ENCODE data around the gene MYRF.

The MYRF gene

GRCh38 chr11:61816736-61817455, 64.5 kb downstream of the MYRF start, which contains the start of gene FADS1:
Gene FADS1, minus strand, starts transcription at chr11:61817003. Its CDS starts 74 bp downstream, at chr11:61816929.
- TF ChIP-seq REST (IDR thresholded peaks at IDR 0.05; ENCODE audit: low read depth): no peak
- TF ChIP-seq RAD21 (IDR thresholded peaks at IDR 0.05; ENCODE audit: low read depth): peak; percentile 21; the same call in 1 of the 2 replicates
- TF ChIP-seq NFIC (IDR thresholded peaks at IDR 0.05): peak; percentile 69
- peak; percentile 91 for TF ChIP-seq CEBPB (IDR thresholded peaks at IDR 0.05)
- TF ChIP-seq EP300 (IDR thresholded peaks at IDR 0.05; ENCODE audit: borderline replicate concordance): no peak; the same call in 1 of the 2 replicates
- peak; percentile 20; the same call in 1 of the 2 replicates for TF ChIP-seq USF1 (IDR thresholded peaks at IDR 0.05)
- TF ChIP-seq TCF12 (IDR thresholded peaks at IDR 0.05; ENCODE audit: low read depth): peak; percentile 61; the same call in 1 of the 2 replicates
- TF ChIP-seq TAF1 (IDR thresholded peaks at IDR 0.05; ENCODE audit: low read depth): peak; percentile 32; the same call in 1 of the 2 replicates
- TF ChIP-seq, protein P1, sequence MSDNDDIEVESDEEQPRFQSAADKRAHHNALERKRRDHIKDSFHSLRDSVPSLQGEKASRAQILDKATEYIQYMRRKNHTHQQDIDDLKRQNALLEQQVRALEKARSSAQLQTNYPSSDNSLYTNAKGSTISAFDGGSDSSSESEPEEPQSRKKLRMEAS (IDR thresholded peaks at IDR 0.05): peak; percentile 93
- TF ChIP-seq CREB1 (IDR thresholded peaks at IDR 0.05; ENCODE audit: low read depth): peak; percentile 55
- TF ChIP-seq YY1 (IDR thresholded peaks at IDR 0.05; ENCODE audit: low read depth): no peak

GRCh38 chr11:61817471-61818202, 65.2 kb downstream of the MYRF start:
- no peak for TF ChIP-seq TCF12 (IDR thresholded peaks at IDR 0.05; ENCODE audit: low read depth)
- no peak for TF ChIP-seq YY1 (IDR thresholded peaks at IDR 0.05; ENCODE audit: low read depth)
- no peak for TF ChIP-seq CREB1 (IDR thresholded peaks at IDR 0.05; ENCODE audit: low read depth)
- TF ChIP-seq TAF1 (IDR thresholded peaks at IDR 0.05; ENCODE audit: low read depth): no peak
- no peak for TF ChIP-seq NFIC (IDR thresholded peaks at IDR 0.05)
- no peak for TF ChIP-seq CEBPB (IDR thresholded peaks at IDR 0.05)
- TF ChIP-seq, protein P1 (IDR thresholded peaks at IDR 0.05): no peak
- no peak for TF ChIP-seq TEAD4 (IDR thresholded peaks at IDR 0.05)
- TF ChIP-seq EGR1 (IDR thresholded peaks at IDR 0.05): no peak
- TF ChIP-seq ZBTB7A (IDR thresholded peaks at IDR 0.05; ENCODE audit: low read depth): no peak
- no peak for TF ChIP-seq EP300 (IDR thresholded peaks at IDR 0.05; ENCODE audit: borderline replicate concordance)
- TF ChIP-seq USF1 (IDR thresholded peaks at IDR 0.05): no peak
- TF ChIP-seq RAD21 (IDR thresholded peaks at IDR 0.05; ENCODE audit: low read depth): no peak
- no peak for TF ChIP-seq REST (IDR thresholded peaks at IDR 0.05; ENCODE audit: low read depth)
- no peak for TF ChIP-seq FOXM1 (IDR thresholded peaks at IDR 0.05; ENCODE audit: borderline replicate concordance, low read depth)

DNA sequence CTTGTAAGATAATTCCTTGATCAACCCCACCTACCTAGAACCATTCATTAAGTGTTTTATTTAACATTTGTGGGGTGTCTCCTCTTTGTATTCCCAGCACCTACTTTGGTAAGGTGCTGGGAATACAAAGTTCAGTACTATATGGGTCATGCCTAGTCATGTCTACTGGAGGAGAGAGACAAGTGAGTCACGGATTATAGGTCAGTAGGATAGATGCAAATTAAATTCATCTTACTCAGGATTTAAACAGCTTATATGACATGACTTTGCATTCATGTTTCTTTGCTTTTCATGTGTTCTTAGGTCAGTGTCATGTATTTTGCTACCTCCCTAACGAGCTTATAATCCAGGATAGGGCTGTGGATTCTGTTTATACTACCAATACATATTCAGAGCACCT, 67.7 kb downstream of the MYRF start:
- no peak for TF ChIP-seq YY1 (IDR thresholded peaks at IDR 0.05; ENCODE audit: low read depth)
- TF ChIP-seq USF1 (IDR thresholded peaks at IDR 0.05): no peak
- no peak for TF ChIP-seq TAF1 (IDR thresholded peaks at IDR 0.05; ENCODE audit: low read depth)
- TF ChIP-seq FOXM1 (IDR thresholded peaks at IDR 0.05; ENCODE audit: borderline replicate concordance, low read depth): no peak
- no peak for TF ChIP-seq CREB1 (IDR thresholded peaks at IDR 0.05; ENCODE audit: low read depth)
- TF ChIP-seq TCF12 (IDR thresholded peaks at IDR 0.05; ENCODE audit: low read depth): no peak
- TF ChIP-seq EP300 (IDR thresholded peaks at IDR 0.05; ENCODE audit: borderline replicate concordance): no peak
- TF ChIP-seq RAD21 (IDR thresholded peaks at IDR 0.05; ENCODE audit: low read depth): no peak

GRCh38 chr11:61826930-61827570, 74.6 kb downstream of the MYRF start:
- TF ChIP-seq EGR1 (IDR thresholded peaks at IDR 0.05) (no peak), TCF12 (IDR thresholded peaks at IDR 0.05; ENCODE audit: low read depth) (no peak), NFIC (IDR thresholded peaks at IDR 0.05) (no peak), EP300 (IDR thresholded peaks at IDR 0.05; ENCODE audit: borderline replicate concordance) (no peak), YY1 (IDR thresholded peaks at IDR 0.05; ENCODE audit: low read depth) (no peak), FOXM1 (IDR thresholded peaks at IDR 0.05; ENCODE audit: borderline replicate concordance, low read depth) (no peak), CEBPB (IDR thresholded peaks at IDR 0.05) (no peak), USF1 (IDR thresholded peaks at IDR 0.05) (no peak), ZBTB7A (IDR thresholded peaks at IDR 0.05; ENCODE audit: low read depth) (no peak), CREB1 (IDR thresholded peaks at IDR 0.05; ENCODE audit: low read depth) (no peak), REST (IDR thresholded peaks at IDR 0.05; ENCODE audit: low read depth) (no peak), TEAD4 (IDR thresholded peaks at IDR 0.05) (no peak)
